ENCODE measurements around the gene CREB3L2. TPM values are rescaled to one million over a fixed set of nuclear protein-coding genes. Genes with fewer than 3 reads are reported as not detected.

CREB3L2 gene
- total and polyA plus RNA-seq, 10 of the 15 experiments (the other 5 are each of a cell fraction or from before 2014, with no cell fraction given) = 6.4 to 67.1 (median 26.2) TPM

GRCh38 chr7:137919987-137920386 lies 81.9 kb downstream of the CREB3L2 start (continued):
- TF ChIP-seq EGR1 (IDR thresholded peaks at IDR 0.05; ENCODE audit: borderline replicate concordance in 1 of 2, low read depth in 2 of 2, low read length in 2 of 2) = no peak
- no peak for TF ChIP-seq POLR2A (IDR thresholded peaks at IDR 0.05; ENCODE audit: low read depth, low read length)

GRCh38 chr7:137916980-137917645 lies 84.8 kb downstream of the CREB3L2 start:
- ATAC-seq (peak; percentile 77), DNase-seq (ENCODE audit: low read depth, low spot score) (no peak), FAIRE-seq (peak; percentile 31)
- ChIA-PET SMC1A (ENCODE audit: uncharacterized antibody, unreplicated experiment) (interaction anchor here (1.0 to 3.8 kb wide), 13 partner anchors 10 to 261 kb away, joined by 3 to 31 read pairs (median 6); partner anchors contain the start of gene CREB3L2), RAD21 (ENCODE audit: unreplicated experiment) (interaction anchor here (1.3 to 4.6 kb wide), 3 partner anchors 13 to 92 kb away, joined by 4 to 41 read pairs (median 5); partner anchors contain the start of gene CREB3L2), POLR2A (interaction anchor here (0.6 to 2.7 kb wide), 4 partner anchors 12 to 1242 kb away, joined by 3 to 11 read pairs (median 4); partner anchors contain the start of gene CREB3L2), CTCF (interaction anchor here (0.6 to 20.5 kb wide), 8 partner anchors 8 to 261 kb away, joined by 3 to 704 read pairs (median 7); partner anchors contain the start of gene CREB3L2)
- 36% methylated on average over 9 of the region's 9 CpGs for WGBS (ENCODE audit: insufficient coverage, insufficient replicate concordance, low lambda C conversion rate, missing lambda C conversion rate)
- Histone ChIP-seq H2AFZ (ENCODE audit: control insufficient read depth, low read depth, low read length) (no peak overlapping the region), H3K4me2 (ENCODE audit: control insufficient read depth, insufficient read depth) (peak overlapping the region; percentile 79), H3K27me3 (replicated peaks in 1 of 2; ENCODE audit: control insufficient read depth in 2 of 2, insufficient read depth in 2 of 2, low read length in 1 of 2) (no peaks in the 10 kb centered on the region), H3K79me2 (ENCODE audit: control insufficient read depth, insufficient read depth, low read length) (peaks cover 43% of the 10 kb centered on the region), H3K36me3 (ENCODE audit: control insufficient read depth in 2 of 2, insufficient read depth in 2 of 2, low read length in 1 of 2) (peaks cover 6 to 20% of the 10 kb centered on the region in 2 experiments), H3K4me3 (peak overlapping the region; percentile 44), H3K9me3 (replicated peaks; ENCODE audit: control insufficient read depth, insufficient read depth, low read length) (no peaks in the 10 kb centered on the region), H3K9ac (ENCODE audit: control insufficient read depth, insufficient read depth, low read length) (peak overlapping the region; percentile 55), H3K27ac (ENCODE audit: control insufficient read depth, insufficient read depth) (peak overlapping the region; percentile 70), H4K20me1 (ENCODE audit: control insufficient read depth, insufficient read depth) (no peaks in the 10 kb centered on the region), H3K4me1 (ENCODE audit: control insufficient read depth, insufficient read depth, low read length) (peaks cover 22% of the 10 kb centered on the region)
- TF ChIP-seq ATF2 (IDR thresholded peaks at IDR 0.05; ENCODE audit: low read length) (peak; percentile 30), CREM (IDR thresholded peaks at IDR 0.05; ENCODE audit: low read depth) (0 out of 2 replicates have a peak, but pooled peaks have one; percentile 12), RUNX3 (IDR thresholded peaks at IDR 0.05; ENCODE audit: low read length) (peak; percentile 24; the same call in 1 of the 2 replicates), NR2F1 (conservative IDR thresholded peaks at IDR 0.05) (peak; percentile 71), WRNIP1 (IDR thresholded peaks at IDR 0.05; ENCODE audit: borderline replicate concordance, low read depth, low read length) (no peak), PAX5 (IDR thresholded peaks at IDR 0.05; ENCODE audit: borderline replicate concordance, low read depth, low read length) (peak; percentile 96), NFXL1 (IDR thresholded peaks at IDR 0.05; ENCODE audit: borderline replicate concordance) (no peak), ZBED1 (IDR thresholded peaks at IDR 0.05; ENCODE audit: borderline replicate concordance) (peak; percentile 51; the same call in 1 of the 2 replicates), NFIC (IDR thresholded peaks at IDR 0.05; ENCODE audit: low read depth, low read length) (0 out of 2 replicates have a peak, but pooled peaks have one; percentile 42), SUPT20H (IDR thresholded peaks at IDR 0.05; ENCODE audit: borderline replicate concordance, control insufficient read depth, low read depth, low read length) (no peak), ETV6 (conservative IDR thresholded peaks at IDR 0.05 in 1 of 2, IDR thresholded peaks at IDR 0.05 in 1 of 2; ENCODE audit: borderline replicate concordance in 1 of 2, low read depth in 1 of 2) (no peak)
- TF ChIP-seq, protein P1, sequence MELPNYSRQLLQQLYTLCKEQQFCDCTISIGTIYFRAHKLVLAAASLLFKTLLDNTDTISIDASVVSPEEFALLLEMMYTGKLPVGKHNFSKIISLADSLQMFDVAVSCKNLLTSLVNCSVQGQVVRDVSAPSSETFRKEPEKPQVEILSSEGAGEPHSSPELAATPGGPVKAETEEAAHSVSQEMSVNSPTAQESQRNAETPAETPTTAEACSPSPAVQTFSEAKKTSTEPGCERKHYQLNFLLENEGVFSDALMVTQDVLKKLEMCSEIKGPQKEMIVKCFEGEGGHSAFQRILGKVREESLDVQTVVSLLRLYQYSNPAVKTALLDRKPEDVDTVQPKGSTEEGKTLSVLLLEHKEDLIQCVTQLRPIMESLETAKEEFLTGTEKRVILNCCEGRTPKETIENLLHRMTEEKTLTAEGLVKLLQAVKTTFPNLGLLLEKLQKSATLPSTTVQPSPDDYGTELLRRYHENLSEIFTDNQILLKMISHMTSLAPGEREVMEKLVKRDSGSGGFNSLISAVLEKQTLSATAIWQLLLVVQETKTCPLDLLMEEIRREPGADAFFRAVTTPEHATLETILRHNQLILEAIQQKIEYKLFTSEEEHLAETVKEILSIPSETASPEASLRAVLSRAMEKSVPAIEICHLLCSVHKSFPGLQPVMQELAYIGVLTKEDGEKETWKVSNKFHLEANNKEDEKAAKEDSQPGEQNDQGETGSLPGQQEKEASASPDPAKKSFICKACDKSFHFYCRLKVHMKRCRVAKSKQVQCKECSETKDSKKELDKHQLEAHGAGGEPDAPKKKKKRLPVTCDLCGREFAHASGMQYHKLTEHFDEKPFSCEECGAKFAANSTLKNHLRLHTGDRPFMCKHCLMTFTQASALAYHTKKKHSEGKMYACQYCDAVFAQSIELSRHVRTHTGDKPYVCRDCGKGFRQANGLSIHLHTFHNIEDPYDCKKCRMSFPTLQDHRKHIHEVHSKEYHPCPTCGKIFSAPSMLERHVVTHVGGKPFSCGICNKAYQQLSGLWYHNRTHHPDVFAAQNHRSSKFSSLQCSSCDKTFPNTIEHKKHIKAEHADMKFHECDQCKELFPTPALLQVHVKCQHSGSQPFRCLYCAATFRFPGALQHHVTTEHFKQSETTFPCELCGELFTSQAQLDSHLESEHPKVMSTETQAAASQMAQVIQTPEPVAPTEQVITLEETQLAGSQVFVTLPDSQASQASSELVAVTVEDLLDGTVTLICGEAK (IDR thresholded peaks at IDR 0.05; ENCODE audit: borderline replicate concordance) = no peak
- intact Hi-C loops (cut with micrococcal nuclease; ENCODE audit: unreplicated experiment) (no loop called here), in situ Hi-C loops (cut with MboI) (no loop called here)
- BruUV-seq (replicated peaks) = no TSS peak

All from GM12878 (cell line).